Lung (tissue), 12 donors: ENCODE results near the gene ROBO1. TPM values are rescaled to one million over a fixed set of nuclear protein-coding genes. Genes with fewer than 3 reads are reported as not detected.
A peak's percentile ranks its signal among the peaks of the same experiment; 100 is the strongest.
"Not testable (repeated sequence)": the region's sequence is repeated elsewhere in the genome, so short reads cannot be mapped to it uniquely, and the experiment has no call there.

Experiments
- ATAC-seq: fragments of 200-7000 bp; cut with Tn5 transposase; one replicate; pipeline ENCODE4 v1.9.1; 2020; ENCODE audit warnings: moderate number of reproducible peaks; ENCODE audit not compliant: insufficient read depth, low FRiP score
- DNase-seq, 3 donors: peaks; one replicate each; pipeline ENCODE4 v3.0.0-alpha.2; 2013 to 2017
- H3K27ac ChIP-seq, 2 donors: one replicate each; pipeline ENCODE4 v1.5.1; 2013; ENCODE audit warnings: mild to moderate bottlenecking in 2 of 2, moderate library complexity in 2 of 2, control low read depth in 1 of 2, inconsistent platforms in 1 of 2, low read depth in 1 of 2, low read length in 1 of 2
- H3K27me3 ChIP-seq, 3 donors: one replicate each; pipeline ENCODE4 v1.5.1; 2013; ENCODE audit warnings: low read length in 2 of 3; ENCODE audit not compliant: control insufficient read depth in 3 of 3, insufficient read depth in 3 of 3
- H3K36me3 ChIP-seq, 4 donors: one replicate each; pipeline ENCODE4 v1.5.1; 2013; ENCODE audit warnings: low read length in 4 of 4, mild to moderate bottlenecking in 1 of 4, moderate library complexity in 1 of 4; ENCODE audit not compliant: control insufficient read depth in 4 of 4, insufficient read depth in 4 of 4
- H3K4me1 ChIP-seq, 5 donors: one replicate each; pipeline ENCODE4 v1.5.1; 2013; ENCODE audit warnings: low read length in 5 of 5, mild to moderate bottlenecking in 2 of 5, moderate library complexity in 1 of 5; ENCODE audit not compliant: control insufficient read depth in 5 of 5, insufficient read depth in 5 of 5
- H3K4me3 ChIP-seq: one replicate; pipeline ENCODE4 v1.5.1; 2013; ENCODE audit warnings: mild to moderate bottlenecking, control low read depth, moderate library complexity
- H3K9ac ChIP-seq, 2 donors: one replicate each; pipeline ENCODE4 v1.5.1; 2013; ENCODE audit warnings: low read length in 2 of 2, control low read depth in 1 of 2; ENCODE audit not compliant: insufficient read depth in 1 of 2
- H3K9me3 ChIP-seq, 4 donors: one replicate each; pipeline ENCODE4 v1.5.1; 2013; ENCODE audit warnings: low read length in 3 of 4, mild to moderate bottlenecking in 1 of 4, moderate library complexity in 1 of 4; ENCODE audit not compliant: control insufficient read depth in 4 of 4, insufficient read depth in 3 of 4
- WGBS, 2 donors: extraction: QIAGEN DNeasy Blood & Tissue Kit; methylation state at CpG; one replicate each; pipeline ENCODE4 v1.1.7; 2013; 5-methylcytosine and 5-hydroxymethylcytosine counted together
- polyA plus RNA-seq, 2 donors: library from polyadenylated mRNA; stranded (reverse); fragments of 200-250 nt; gene quantifications; one replicate each; pipeline ENCODE4 v1.2.1, GENCODE V29; 2013
- total RNA-seq, 2 donors: library from RNA; depleted of rRNA in 1 of 2; stranded (reverse); fragments of >200 nt in 1 of 2; gene quantifications; one replicate each; pipeline ENCODE4 v1.2.1, GENCODE V29; 2014 to 2021
- TF ChIP-seq, protein P1 (sequence below): IDR thresholded peaks from 2 replicates; pipeline ENCODE4 v1.5.1; 2012; ENCODE audit warnings: mild to moderate bottlenecking; ENCODE audit errors: control extremely low read depth, extremely low read depth
- donor health status: control.
- donor health status: control.
- donor health status: Bipolar disorder and iron deficiency.
- donor health status: healthy.
- donor health status: DM: yes; HTN: yes; CAD: no.

The ROBO1 gene
- total and polyA plus RNA-seq, 4 donors: 2.6 to 72.6 (median 15.7) TPM

- ATAC-seq: no peak
- Histone ChIP-seq H3K9ac (no peak overlapping the region), H3K4me1 (peaks cover 0 to 10% (median 0%) of the 10 kb centered on the region in 5 donors), H3K36me3 (no peaks in the 10 kb centered on the region), H3K27me3 (no peaks in the 10 kb centered on the region), H3K9me3 (peaks cover 0 to 3% (median 0%) of the 10 kb centered on the region in 4 donors), H3K27ac (no peak overlapping the region), H3K4me3 (no peak overlapping the region)
- WGBS, 2 donors: 81 to 87% methylated on average over 3 of the region's 3 CpGs
- no peak for DNase-seq
- TF ChIP-seq, protein P1, sequence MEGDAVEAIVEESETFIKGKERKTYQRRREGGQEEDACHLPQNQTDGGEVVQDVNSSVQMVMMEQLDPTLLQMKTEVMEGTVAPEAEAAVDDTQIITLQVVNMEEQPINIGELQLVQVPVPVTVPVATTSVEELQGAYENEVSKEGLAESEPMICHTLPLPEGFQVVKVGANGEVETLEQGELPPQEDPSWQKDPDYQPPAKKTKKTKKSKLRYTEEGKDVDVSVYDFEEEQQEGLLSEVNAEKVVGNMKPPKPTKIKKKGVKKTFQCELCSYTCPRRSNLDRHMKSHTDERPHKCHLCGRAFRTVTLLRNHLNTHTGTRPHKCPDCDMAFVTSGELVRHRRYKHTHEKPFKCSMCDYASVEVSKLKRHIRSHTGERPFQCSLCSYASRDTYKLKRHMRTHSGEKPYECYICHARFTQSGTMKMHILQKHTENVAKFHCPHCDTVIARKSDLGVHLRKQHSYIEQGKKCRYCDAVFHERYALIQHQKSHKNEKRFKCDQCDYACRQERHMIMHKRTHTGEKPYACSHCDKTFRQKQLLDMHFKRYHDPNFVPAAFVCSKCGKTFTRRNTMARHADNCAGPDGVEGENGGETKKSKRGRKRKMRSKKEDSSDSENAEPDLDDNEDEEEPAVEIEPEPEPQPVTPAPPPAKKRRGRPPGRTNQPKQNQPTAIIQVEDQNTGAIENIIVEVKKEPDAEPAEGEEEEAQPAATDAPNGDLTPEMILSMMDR: no peak
Observed at GRCh38 chr3:78754066-78754743, 1013.6 kb downstream of the ROBO1 start.

DNA sequence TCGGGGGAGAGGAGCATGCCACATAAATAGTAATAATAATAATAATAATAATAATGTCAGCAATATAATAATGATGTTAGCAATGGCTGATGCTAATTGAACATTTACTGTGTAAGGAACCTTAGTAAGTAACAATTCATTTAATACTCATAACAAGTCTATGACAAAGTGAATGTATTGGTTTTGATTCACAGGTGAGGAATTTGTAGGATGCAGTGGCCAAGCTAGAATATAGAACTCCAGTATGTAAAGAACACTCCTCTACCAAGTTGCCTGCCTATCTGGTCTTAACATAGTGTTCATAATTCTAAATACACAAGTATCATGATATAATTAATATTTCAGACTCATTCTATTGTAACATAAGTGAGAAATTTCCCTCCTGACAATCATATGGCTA is 1016.5 kb downstream of the ROBO1 start:
- Histone ChIP-seq H3K4me3 (no peak overlapping the region), H3K36me3 (no peaks in the 10 kb centered on the region), H3K9ac (no peak overlapping the region), H3K27me3 (no peaks in the 10 kb centered on the region), H3K27ac (no peak overlapping the region), H3K4me1 (peaks cover 0 to 18% (median 0%) of the 10 kb centered on the region in 5 donors), H3K9me3 (no peaks in the 10 kb centered on the region)
- TF ChIP-seq, protein P1: no peak
- 82 to 85% methylated on average over 1 of the region's 1 CpG for WGBS, 2 donors
- ATAC-seq: no peak
- DNase-seq: no peak

- not testable (repeated sequence) for H3K4me3 ChIP-seq, H3K9me3 ChIP-seq, H3K9ac ChIP-seq, DNase-seq, ATAC-seq, H3K36me3 ChIP-seq, H3K27me3 ChIP-seq, H3K27ac ChIP-seq
- 94 to 95% methylated on average over 3 of the region's 3 CpGs for WGBS, 2 donors
- peaks cover 0 to 18% (median 0%) of the 10 kb centered on the region in 5 donors for H3K4me1 ChIP-seq
Observed at GRCh38 chr3:78750291-78750690, 1017.5 kb downstream of the ROBO1 start.

- Histone ChIP-seq H3K9ac (no peak overlapping the region), H3K36me3 (no peaks in the 10 kb centered on the region), H3K27me3 (no peaks in the 10 kb centered on the region), H3K4me3 (no peak overlapping the region), H3K27ac (no peak overlapping the region), H3K4me1 (peaks cover 0 to 15% (median 0%) of the 10 kb centered on the region in 5 donors), H3K9me3 (no peaks in the 10 kb centered on the region)
- DNase-seq (peak in 2 of 3 donors; percentile 73 to 82), ATAC-seq (no peak)
- TF ChIP-seq, protein P1: no peak
Observed at GRCh38 chr3:78749056-78749455, 1018.7 kb downstream of the ROBO1 start.
